GM21447 (cell line): Measurements from ENCODE around the gene TMEM170B.
A peak's percentile ranks its signal among the peaks of the same experiment; 100 is the strongest.
"Not testable (repeated sequence)": the region's sequence is repeated elsewhere in the genome, so short reads cannot be mapped to it uniquely, and the experiment has no call there.

Experiments used
- ATAC-seq: cut with Tn5 transposase; IDR thresholded peaks from one replicate; pipeline ENCODE4 v1.9.1; 2021; ENCODE audit not compliant: unreplicated experiment

TMEM170B gene

GRCh38 chr6:11527274-11527870 lies 10.2 kb upstream of the TMEM170B start:
- ATAC-seq, result no peak

- no peak for ATAC-seq
These were observed 8.6 kb upstream of the TMEM170B start for GRCh38 chr6:11528996-11529395.

- ATAC-seq, result no peak
These were observed 5.5 kb upstream of the TMEM170B start for GRCh38 chr6:11532097-11532496.

- no peak for ATAC-seq
These were observed 3.0 kb upstream of the TMEM170B start for GRCh38 chr6:11534561-11534960.

GRCh38 chr6:11535801-11536230 lies 1.7 kb upstream of the TMEM170B start:
- no peak for ATAC-seq

- no peak for ATAC-seq
These were observed 754 bp upstream of the TMEM170B start for GRCh38 chr6:11536795-11537194.

GRCh38 chr6:11538052-11538818 lies 686 bp downstream of the TMEM170B start:
- peak; percentile 27 for ATAC-seq

- ATAC-seq, result no peak
These were observed 1.4 kb downstream of the TMEM170B start for GRCh38 chr6:11538819-11539468.

- ATAC-seq, result no peak
These were observed 5.3 kb downstream of the TMEM170B start for GRCh38 chr6:11542863-11543262.

- no peak for ATAC-seq
These were observed 6.5 kb downstream of the TMEM170B start for GRCh38 chr6:11543919-11544518.

- not testable (repeated sequence) for ATAC-seq
These were observed 10.3 kb downstream of the TMEM170B start for GRCh38 chr6:11547846-11548245.

GRCh38 chr6:11548578-11548977 lies 11.0 kb downstream of the TMEM170B start:
- not testable (repeated sequence) for ATAC-seq

- ATAC-seq, result no peak
These were observed 13.5 kb downstream of the TMEM170B start for GRCh38 chr6:11551053-11551452.

- no peak for ATAC-seq
These were observed 14.9 kb downstream of the TMEM170B start for GRCh38 chr6:11552442-11552841.

- no peak for ATAC-seq
These were observed 16.3 kb downstream of the TMEM170B start for GRCh38 chr6:11553824-11554223.

- ATAC-seq, result no peak
These were observed 18.8 kb downstream of the TMEM170B start for GRCh38 chr6:11556309-11556708.

GRCh38 chr6:11563793-11564192 lies 26.2 kb downstream of the TMEM170B start:
- ATAC-seq, result no peak

GRCh38 chr6:11566609-11567008 lies 29.1 kb downstream of the TMEM170B start:
- ATAC-seq, result no peak

GRCh38 chr6:11571073-11571472 lies 33.5 kb downstream of the TMEM170B start:
- no peak for ATAC-seq

- ATAC-seq, result peak; percentile 93
These were observed 38.0 kb downstream of the TMEM170B start for GRCh38 chr6:11575408-11576033.
